NCI-H524 (cell line): Measurements from ENCODE around the gene ZNF334.

Experiments
- DNase-seq, 2 experiments: peaks; one replicate each; lab custom pipeline; 2025; lab: John Stamatoyannopoulos, UW

The ZNF334 gene

DNA sequence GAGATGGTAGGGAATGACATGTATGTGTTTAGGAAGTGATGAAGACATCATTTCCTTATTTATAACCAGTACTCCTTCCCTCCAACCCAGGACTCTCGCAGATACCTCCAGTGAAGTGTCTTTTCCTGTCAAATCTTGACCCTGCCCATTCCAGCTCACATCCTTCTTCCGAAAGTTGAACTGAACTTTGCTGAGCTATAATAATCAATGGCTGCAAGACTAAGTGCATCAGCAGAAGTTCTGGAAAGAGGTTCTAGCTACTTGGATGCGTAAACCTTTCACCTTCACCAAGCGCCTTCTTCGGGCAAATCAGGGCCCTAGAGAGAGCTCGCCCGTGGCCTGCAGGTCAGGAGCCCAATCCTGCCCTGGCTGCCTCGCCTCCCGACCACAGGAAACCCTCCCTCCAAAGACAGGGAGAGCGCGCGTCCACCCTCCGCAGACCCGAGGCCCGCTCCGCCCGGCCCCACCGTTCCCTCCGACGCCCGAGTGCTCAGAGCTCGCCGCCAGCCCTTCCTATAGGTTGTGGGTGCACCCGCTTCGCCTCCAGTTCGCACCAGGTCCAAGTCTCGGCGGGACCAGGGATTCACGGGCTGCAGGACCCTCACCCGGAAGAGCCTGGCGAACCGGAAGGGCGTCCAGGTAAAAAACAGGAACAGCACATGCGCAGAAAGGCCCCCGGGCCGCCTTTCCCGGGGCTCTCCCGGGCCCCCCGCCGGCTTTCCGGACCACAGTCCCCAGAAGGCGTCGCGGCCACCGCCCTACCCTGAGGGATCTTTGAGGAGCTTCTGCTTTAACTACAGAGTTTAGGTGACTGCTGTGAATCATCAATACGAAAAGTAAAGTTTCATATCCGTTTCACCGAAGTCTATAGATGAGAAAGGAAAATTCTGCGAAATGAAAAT is at the start of gene ZNF334:
Gene ZNF334 (minus strand): TSS at position 617 of the 902 bp plus-strand sequence. CDS start 1,457 bp downstream, outside the sequence.
- DNase-seq, result peak; percentile 84 to 91

DNA sequence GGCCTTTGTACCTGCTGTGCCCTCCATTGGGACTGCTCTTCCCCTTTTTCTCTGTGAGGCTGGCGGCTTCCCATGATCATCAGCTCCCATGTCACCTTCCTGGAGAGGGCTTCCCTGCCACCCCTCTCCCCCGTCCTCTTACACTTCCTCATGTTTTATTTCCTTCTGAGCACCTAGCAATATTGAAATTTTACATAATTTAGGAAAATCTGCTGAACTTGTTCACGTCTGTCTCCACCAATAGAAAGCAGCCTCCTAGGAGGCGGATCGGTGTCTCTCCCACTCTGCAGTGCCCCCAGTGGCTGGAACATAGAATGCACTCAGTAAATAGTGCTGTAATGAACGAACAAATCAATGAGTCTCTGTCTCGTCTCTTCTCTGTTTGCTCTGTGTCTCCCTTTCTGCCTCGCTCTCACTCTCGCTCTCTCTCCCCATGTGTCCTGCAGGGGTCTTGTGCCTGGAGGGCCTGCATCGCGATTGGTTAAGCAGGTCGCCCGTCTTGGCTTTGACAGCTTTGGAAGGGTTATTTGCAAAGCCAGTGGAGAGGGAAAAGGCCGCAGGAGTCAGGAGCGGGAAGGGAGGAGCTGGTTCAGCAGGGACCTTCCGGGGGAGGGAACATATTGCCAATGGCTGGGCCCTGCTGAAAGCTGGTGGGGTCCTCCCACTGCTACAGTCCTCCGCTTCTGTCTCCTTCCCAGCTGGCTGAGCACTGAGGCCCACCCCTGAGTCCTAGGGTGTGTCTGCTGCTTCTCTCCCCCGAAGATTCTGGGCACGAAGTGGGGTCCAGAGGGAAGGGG is 49.2 kb upstream of the ZNF334 start:
- peak; percentile 53 to 59 for DNase-seq

- no peak for DNase-seq
Observed at GRCh38 chr20:46562009-46562372, 48.6 kb upstream of the ZNF334 start.

- DNase-seq, result peak in 1 of 2 experiments; percentile 45
Observed at GRCh38 chr20:46559685-46560440, 46.5 kb upstream of the ZNF334 start.

- no peak for DNase-seq
Observed at GRCh38 chr20:46559001-46559400, 45.6 kb upstream of the ZNF334 start.

- DNase-seq, result peak in 1 of 2 experiments; percentile 68
Observed at GRCh38 chr20:46558511-46558959, 45.2 kb upstream of the ZNF334 start.

DNA sequence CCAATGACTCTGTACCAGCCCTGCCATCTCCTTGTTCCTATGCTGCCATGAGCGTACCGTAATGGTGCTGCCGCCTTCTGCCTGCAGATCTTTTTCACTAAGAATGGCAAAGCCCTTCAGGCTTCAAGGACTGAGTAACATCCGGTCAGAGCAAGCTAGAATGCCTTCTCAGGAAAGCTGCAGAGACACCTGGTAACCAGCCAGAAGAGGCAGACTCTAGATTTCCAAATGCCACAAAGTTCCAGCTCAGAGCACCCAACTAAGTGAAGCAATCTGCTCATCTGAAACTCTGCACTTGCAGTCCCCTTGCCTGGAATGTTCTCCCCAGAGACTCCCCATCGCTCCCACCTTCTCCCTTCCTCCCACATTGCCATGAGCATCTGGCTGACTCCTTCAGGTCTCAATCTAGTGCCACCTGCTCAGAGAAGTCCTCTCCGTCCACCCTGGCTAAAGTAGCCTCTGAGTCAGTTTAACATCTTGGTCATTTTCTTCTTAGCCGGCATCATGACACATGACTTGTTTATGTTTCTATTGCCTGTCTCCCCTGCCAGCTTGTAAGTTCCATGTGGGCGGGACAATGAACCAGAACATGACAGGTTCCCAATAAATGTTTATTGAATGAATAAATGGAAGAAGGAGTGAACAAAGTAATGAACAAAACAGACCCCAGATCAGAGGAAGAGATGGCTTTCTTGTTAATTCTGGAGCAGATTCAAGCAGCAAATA is 44.0 kb upstream of the ZNF334 start:
- no peak for DNase-seq

GRCh38 chr20:46555370-46555956 is 42.1 kb upstream of the ZNF334 start:
- no peak for DNase-seq

DNA sequence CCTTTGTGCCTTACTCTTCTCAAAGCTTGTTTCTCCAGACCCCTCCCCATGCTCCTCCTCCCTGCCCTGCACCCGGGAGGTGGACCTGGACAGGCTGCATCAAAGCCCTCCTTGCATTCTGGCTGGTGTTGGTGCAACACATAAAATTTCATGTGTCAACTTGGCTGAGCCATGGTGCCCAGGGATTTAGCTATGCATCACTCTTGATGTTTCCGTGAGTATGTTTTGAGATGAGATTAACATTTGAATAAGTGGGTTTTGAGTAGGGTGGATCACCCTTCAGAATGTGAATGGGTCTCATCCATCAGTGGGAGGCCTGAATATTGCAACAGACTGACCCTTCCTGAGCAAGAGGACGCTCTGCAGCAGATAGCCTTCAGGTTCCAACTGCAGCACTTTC is 41.5 kb upstream of the ZNF334 start:
- no peak for DNase-seq

GRCh38 chr20:46553926-46554325 is 40.6 kb upstream of the ZNF334 start:
- no peak for DNase-seq

DNA sequence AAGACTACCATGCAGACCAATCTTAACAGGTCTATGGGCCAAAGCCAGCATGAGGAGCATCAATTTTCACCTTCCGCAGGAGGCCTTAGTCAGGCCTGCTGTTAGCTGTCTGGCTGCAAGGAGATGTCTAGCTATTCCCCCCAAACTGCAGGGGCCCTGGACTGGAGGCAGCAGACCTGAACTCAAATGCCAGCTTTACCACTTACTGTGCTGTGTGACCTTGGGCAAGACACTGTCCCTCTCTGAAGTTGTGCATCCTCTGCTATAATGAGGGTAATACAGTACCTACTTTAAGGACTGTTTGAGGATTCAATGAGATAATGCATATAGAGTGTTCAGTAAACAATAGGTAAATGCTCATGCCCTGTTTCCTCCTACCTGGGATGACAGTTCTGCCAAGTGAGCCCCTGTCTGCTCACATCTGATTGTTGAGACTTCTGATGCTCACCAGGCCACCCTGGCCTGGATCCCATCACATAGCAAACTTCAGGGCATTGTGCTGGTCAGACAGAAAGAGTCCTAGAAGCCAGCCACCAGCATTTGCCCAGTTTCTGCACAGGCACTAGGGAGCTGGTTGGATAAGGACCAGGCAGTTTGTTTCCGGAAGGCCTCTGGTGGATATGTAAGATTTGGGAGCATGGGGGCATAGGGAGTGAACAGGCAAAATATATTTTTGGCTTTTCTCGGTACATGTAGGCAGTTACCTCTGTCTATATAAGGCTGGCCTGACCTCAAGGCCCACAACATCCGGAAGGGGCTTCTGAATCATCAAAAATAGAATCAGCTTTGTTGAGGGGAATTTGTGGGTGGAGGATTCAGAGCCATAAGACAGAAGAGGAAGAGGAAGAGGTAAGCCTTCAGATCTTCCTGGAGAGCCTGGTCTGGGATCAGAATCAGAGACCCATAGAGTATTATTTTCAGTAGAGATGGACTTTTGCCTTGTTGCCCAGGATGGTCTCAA is 39.4 kb upstream of the ZNF334 start:
- no peak for DNase-seq

DNA sequence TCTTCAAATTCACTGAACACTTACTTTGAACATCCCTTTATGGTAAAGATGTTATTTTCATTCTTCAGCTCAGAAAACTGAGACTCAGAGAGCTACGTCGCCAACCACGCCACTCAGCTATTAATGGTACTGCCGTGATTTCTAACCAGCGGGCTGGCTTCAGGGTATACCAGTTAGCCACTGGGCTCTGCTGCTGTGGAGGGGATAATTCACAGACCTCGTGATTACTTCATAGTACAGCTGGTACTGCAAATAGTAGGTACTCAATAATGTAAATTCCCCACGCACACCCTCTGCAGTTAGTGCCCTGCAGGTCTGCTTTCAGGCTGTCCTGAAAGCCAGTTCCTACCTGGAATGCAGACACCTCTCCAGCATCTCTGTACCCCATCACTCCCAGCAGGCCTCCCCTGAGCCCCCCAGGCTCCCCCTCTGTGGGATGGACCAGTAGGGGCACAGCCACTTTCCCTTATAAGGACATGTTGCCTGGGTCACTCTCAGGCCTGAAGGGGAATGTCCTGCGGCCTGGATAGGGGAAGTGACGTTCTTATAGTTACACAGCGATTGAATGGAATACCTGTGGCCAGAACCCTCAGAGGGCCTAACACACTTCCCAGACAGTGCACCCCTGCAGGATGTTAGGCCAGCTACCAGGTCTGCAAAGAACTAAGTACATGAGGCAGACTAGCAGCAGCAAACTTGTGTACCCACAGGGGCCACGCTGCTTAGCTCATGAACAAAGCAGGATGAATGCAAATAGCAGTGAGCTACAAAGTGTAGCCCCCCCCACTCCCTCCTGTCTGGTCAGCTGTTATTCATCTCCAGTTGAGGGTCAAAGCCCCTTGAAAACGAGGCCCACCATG is 38.4 kb upstream of the ZNF334 start:
- DNase-seq, result no peak

- no peak for DNase-seq
Observed at GRCh38 chr20:46550461-46550860, 37.1 kb upstream of the ZNF334 start, which contains the start of gene OCSTAMP. TSS of gene OCSTAMP (minus strand) at chr20:46550654. CDS start at chr20:46550560, 94 bp downstream.

GRCh38 chr20:46549188-46549972 is 36.0 kb upstream of the ZNF334 start:
- no peak for DNase-seq

DNA sequence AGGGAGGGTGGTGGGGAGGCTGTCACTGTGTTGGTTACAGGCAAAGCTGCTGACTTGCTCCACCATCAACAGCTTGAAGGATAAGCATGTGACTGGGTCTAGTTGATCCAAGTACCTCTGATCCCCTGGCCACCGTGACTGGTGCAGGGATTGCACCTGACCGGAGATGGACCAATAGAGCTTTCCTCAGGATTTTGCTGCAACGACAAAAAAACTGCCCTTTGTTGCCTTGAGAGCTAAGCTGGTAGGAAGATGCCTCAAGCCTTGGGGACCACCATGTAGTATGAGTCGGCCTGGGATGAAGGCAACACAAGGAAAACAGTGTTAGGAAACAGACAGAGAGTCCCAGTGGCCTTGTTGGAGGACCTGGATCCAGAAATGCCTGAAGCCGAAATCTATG is 35.3 kb upstream of the ZNF334 start:
- no peak for DNase-seq

- no peak for DNase-seq
Observed at GRCh38 chr20:46547995-46548394, 34.6 kb upstream of the ZNF334 start.

DNA sequence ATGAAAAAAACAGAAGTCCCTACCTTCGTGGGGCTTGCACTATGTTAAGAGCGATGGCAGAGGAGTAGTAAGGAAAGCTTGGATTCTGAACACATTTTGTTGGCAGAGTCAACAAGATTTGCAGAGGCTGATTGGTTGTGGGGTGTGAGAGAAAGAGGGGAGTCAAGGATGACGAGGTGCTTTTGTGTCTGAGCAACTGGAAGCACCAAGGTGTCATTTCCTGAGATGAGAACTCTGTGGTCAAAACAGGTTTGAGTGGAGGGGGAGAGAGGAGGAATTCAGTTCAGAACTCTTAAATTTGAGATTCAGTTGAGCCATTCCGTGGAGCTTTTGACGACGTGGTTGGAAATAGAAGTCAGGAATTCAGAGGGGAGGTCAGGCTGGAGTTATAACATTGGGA is 33.6 kb upstream of the ZNF334 start:
- no peak for DNase-seq

- DNase-seq, result no peak
Observed at GRCh38 chr20:46546298-46546697, 32.9 kb upstream of the ZNF334 start.
